Esophagus muscularis mucosa (tissue), 3 donors: Measurements from ENCODE around the gene KLHL29.

Experiments used
- POLR2AphosphoS5 ChIP-seq, 2 donors: sonication (generic); formaldehyde crosslinking; IDR thresholded peaks; one replicate each; pipeline ENCODE4 v1.6.1; 2017; ENCODE audit warnings: antibody characterized with exemption in 2 of 2
- TF ChIP-seq, protein P1 (sequence below), 3 experiments: fragments of 200-600 bp in 2 of 3; fragments of 450-650 bp in 1 of 3; sonication (generic) in 2 of 3; IDR thresholded peaks; one replicate each; pipeline ENCODE4 v1.5.1; 2017 to 2019; ENCODE audit warnings: antibody characterized with exemption in 3 of 3, mild to moderate bottlenecking in 2 of 3, moderate library complexity in 1 of 3

DNA sequence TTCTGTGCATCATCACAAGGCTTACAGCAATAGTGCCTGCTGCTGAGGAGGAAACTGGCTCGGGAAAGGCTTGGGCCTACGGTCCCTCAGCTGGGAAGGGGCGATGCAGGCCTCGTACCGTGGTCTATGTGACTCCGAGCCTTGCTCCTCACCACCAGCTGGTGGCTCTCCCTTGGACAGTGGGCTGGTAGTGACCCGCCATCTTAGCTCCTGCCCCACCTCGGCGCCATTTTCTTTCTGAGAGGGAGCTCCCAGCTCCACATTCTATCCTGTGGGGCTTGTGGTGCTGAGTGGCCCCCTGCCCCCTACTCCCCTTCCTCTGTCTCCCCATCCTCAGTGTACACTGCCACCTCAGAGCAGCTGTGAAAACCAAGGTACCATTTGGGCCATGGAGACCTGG is 255.7 kb downstream of the KLHL29 start:
- TF ChIP-seq, protein P1, sequence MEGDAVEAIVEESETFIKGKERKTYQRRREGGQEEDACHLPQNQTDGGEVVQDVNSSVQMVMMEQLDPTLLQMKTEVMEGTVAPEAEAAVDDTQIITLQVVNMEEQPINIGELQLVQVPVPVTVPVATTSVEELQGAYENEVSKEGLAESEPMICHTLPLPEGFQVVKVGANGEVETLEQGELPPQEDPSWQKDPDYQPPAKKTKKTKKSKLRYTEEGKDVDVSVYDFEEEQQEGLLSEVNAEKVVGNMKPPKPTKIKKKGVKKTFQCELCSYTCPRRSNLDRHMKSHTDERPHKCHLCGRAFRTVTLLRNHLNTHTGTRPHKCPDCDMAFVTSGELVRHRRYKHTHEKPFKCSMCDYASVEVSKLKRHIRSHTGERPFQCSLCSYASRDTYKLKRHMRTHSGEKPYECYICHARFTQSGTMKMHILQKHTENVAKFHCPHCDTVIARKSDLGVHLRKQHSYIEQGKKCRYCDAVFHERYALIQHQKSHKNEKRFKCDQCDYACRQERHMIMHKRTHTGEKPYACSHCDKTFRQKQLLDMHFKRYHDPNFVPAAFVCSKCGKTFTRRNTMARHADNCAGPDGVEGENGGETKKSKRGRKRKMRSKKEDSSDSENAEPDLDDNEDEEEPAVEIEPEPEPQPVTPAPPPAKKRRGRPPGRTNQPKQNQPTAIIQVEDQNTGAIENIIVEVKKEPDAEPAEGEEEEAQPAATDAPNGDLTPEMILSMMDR (IDR thresholded peaks at IDR 0.05): no peak
- no peak for TF ChIP-seq POLR2AphosphoS5 (IDR thresholded peaks at IDR 0.05)
